ENCODE measurements around the gene SPCS3.

Gene SPCS3

DNA sequence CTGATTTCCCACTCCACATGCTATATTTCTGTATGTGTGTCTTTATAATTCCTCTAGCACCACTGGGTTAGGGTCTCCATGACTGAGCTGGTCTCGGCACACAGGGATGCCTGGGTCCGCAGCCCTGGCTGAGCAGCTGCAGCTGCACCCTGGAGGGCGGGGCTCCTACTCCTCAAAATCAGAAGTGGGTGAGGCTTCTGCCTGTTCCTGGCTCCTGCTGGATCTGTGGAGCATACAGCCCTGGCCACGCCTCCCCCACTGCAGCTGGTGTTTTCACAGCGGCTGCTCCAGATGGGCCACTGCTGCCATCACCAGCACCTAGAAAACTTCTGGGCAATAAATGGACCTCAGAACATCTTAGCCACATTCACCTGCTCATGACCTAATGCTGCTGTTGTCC is 30.9 kb downstream of the SPCS3 start:
- no peak overlapping the region for H3K4ac ChIP-seq (ENCODE audit: low read depth in 1 of 2, low read length in 2 of 2)
- H2BK12ac ChIP-seq (ENCODE audit: low read length in 2 of 2) = no peak overlapping the region
- DNase-seq = no peak
- H2BK120ac ChIP-seq (ENCODE audit: low read depth, low read length) = no peak overlapping the region
- no peak overlapping the region for H2AFZ ChIP-seq (ENCODE audit: low read depth, low read length)
- no peak overlapping the region for H4K8ac ChIP-seq (ENCODE audit: low read length)
- no peaks in the 10 kb centered on the region for H3K79me1 ChIP-seq (replicated peaks; ENCODE audit: low read length, poor library complexity, severe bottlenecking)
- H3K14ac ChIP-seq (ENCODE audit: low read length in 2 of 2) = no peak overlapping the region
- no peak overlapping the region for H3K23ac ChIP-seq (ENCODE audit: low read length in 2 of 2)
- H3K18ac ChIP-seq (ENCODE audit: low read depth in 1 of 2, low read length in 2 of 2) = no peak overlapping the region
- peaks cover 4% of the 10 kb centered on the region for H3K9me3 ChIP-seq (ENCODE audit: control insufficient read depth, low read length)
- no peak overlapping the region for H3K4me3 ChIP-seq (ENCODE audit: insufficient read depth in 1 of 2, low read depth in 1 of 2, low read length in 2 of 2)
- no peak overlapping the region for H2AK5ac ChIP-seq (ENCODE audit: low read length, severe bottlenecking)
- H2BK15ac ChIP-seq (ENCODE audit: low read depth, poor library complexity, severe bottlenecking) = no peak overlapping the region
- no peak overlapping the region for H3K9ac ChIP-seq (ENCODE audit: low read length)
- peak overlapping the region; percentile 34 for H4K91ac ChIP-seq (ENCODE audit: low read length)
- peaks cover 0 to 7% of the 10 kb centered on the region in 2 experiments for H3K36me3 ChIP-seq (ENCODE audit: control insufficient read depth in 1 of 2, insufficient read depth in 2 of 2, low read depth in 1 of 2, low read length in 2 of 2)
- no peak overlapping the region for H2BK5ac ChIP-seq (ENCODE audit: low read depth, low read length, poor library complexity, severe bottlenecking)
- WGBS = 98% methylated on average over 5 of the region's 5 CpGs
- H3K27ac ChIP-seq (ENCODE audit: low read length, poor library complexity, severe bottlenecking) = no peak overlapping the region
- H3K27me3 ChIP-seq (ENCODE audit: control insufficient read depth in 1 of 2, insufficient read depth in 1 of 2, low read length in 2 of 2) = no peaks in the 10 kb centered on the region
- no peaks in the 10 kb centered on the region for H3K4me1 ChIP-seq (ENCODE audit: control insufficient read depth, insufficient read depth, low read depth, low read length)
- H3K4me2 ChIP-seq (ENCODE audit: low read length, poor library complexity, severe bottlenecking) = no peak overlapping the region

GRCh38 chr4:176354884-176355283 is 35.1 kb downstream of the SPCS3 start:
- Histone ChIP-seq H3K4me1 (ENCODE audit: control insufficient read depth, insufficient read depth, low read depth, low read length) (no peaks in the 10 kb centered on the region), H3K9me3 (ENCODE audit: control insufficient read depth, low read length) (peaks cover 4% of the 10 kb centered on the region), H2BK12ac (ENCODE audit: low read length in 2 of 2) (no peak overlapping the region), H2BK15ac (ENCODE audit: low read depth, poor library complexity, severe bottlenecking) (no peak overlapping the region), H3K27ac (ENCODE audit: low read length, poor library complexity, severe bottlenecking) (no peak overlapping the region), H3K4me2 (ENCODE audit: low read length, poor library complexity, severe bottlenecking) (no peak overlapping the region), H2BK5ac (ENCODE audit: low read depth, low read length, poor library complexity, severe bottlenecking) (no peak overlapping the region), H3K18ac (ENCODE audit: low read depth in 1 of 2, low read length in 2 of 2) (no peak overlapping the region), H4K8ac (ENCODE audit: low read length) (no peak overlapping the region), H2AFZ (ENCODE audit: low read depth, low read length) (no peak overlapping the region), H3K23ac (ENCODE audit: low read length in 2 of 2) (no peak overlapping the region), H2AK5ac (ENCODE audit: low read length, severe bottlenecking) (no peak overlapping the region), H3K14ac (ENCODE audit: low read length in 2 of 2) (no peak overlapping the region), H3K9ac (ENCODE audit: low read length) (no peak overlapping the region), H3K4ac (ENCODE audit: low read depth in 1 of 2, low read length in 2 of 2) (no peak overlapping the region), H3K79me1 (replicated peaks; ENCODE audit: low read length, poor library complexity, severe bottlenecking) (no peaks in the 10 kb centered on the region), H4K91ac (ENCODE audit: low read length) (no peak overlapping the region), H3K27me3 (ENCODE audit: control insufficient read depth in 1 of 2, insufficient read depth in 1 of 2, low read length in 2 of 2) (no peaks in the 10 kb centered on the region), H3K36me3 (ENCODE audit: control insufficient read depth in 1 of 2, insufficient read depth in 2 of 2, low read depth in 1 of 2, low read length in 2 of 2) (peaks cover 0 to 4% of the 10 kb centered on the region in 2 experiments), H2BK120ac (ENCODE audit: low read depth, low read length) (no peak overlapping the region), H3K4me3 (ENCODE audit: insufficient read depth in 1 of 2, low read depth in 1 of 2, low read length in 2 of 2) (no peak overlapping the region)
- no peak for DNase-seq
- WGBS = 75% methylated on average over 1 of the region's 1 CpG

DNA sequence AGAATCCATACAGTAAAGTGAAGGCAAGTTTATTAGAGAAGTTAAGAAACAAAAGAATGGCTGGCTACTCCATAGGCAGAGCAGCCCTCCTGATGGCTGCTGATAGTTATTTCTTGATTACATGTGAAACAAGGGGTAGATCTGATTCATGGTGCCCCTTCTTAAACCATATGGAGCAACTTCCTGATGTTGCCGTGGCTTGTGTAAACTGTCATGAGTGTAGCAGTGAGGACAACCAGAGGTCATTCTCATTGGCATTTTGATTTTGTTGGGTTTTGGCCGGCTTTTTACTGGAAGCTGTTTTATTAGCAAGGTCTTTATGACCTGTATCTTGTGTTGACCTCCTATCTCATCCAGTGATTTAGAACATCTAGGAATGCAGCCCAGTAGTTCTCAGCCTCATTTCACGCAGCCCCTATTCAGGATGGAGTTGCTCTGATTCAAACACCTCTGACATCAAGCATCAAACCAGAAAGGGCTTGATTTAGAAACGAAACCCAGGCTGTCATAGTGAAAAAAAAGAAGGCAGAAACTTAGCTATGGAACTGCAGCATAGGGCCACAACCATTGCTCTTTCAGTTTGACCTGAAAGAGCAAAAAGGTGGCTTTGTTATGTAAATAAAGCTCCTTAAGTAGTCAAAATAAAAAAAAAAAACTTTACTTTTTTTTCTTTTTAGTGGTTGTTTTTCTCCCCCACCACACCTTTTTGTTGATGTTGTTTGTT is 37.8 kb downstream of the SPCS3 start:
- H2AFZ ChIP-seq (ENCODE audit: low read depth, low read length) = no peak overlapping the region
- no peak overlapping the region for H2AK5ac ChIP-seq (ENCODE audit: low read length, severe bottlenecking)
- no peak overlapping the region for H4K91ac ChIP-seq (ENCODE audit: low read length)
- no peak overlapping the region for H2BK120ac ChIP-seq (ENCODE audit: low read depth, low read length)
- H2BK15ac ChIP-seq (ENCODE audit: low read depth, poor library complexity, severe bottlenecking) = no peak overlapping the region
- H3K4me3 ChIP-seq (ENCODE audit: insufficient read depth in 1 of 2, low read depth in 1 of 2, low read length in 2 of 2) = no peak overlapping the region
- H3K9ac ChIP-seq (ENCODE audit: low read length) = no peak overlapping the region
- H3K36me3 ChIP-seq (ENCODE audit: control insufficient read depth in 1 of 2, insufficient read depth in 2 of 2, low read depth in 1 of 2, low read length in 2 of 2) = no peaks in the 10 kb centered on the region
- no peaks in the 10 kb centered on the region for H3K79me1 ChIP-seq (replicated peaks; ENCODE audit: low read length, poor library complexity, severe bottlenecking)
- H3K9me3 ChIP-seq (ENCODE audit: control insufficient read depth, low read length) = peaks cover 4% of the 10 kb centered on the region
- H2BK5ac ChIP-seq (ENCODE audit: low read depth, low read length, poor library complexity, severe bottlenecking) = no peak overlapping the region
- H3K23ac ChIP-seq (ENCODE audit: low read length in 2 of 2) = no peak overlapping the region
- H3K4ac ChIP-seq (ENCODE audit: low read depth in 1 of 2, low read length in 2 of 2) = no peak overlapping the region
- H3K14ac ChIP-seq (ENCODE audit: low read length in 2 of 2) = no peak overlapping the region
- no peak overlapping the region for H2BK12ac ChIP-seq (ENCODE audit: low read length in 2 of 2)
- no peak overlapping the region for H3K27ac ChIP-seq (ENCODE audit: low read length, poor library complexity, severe bottlenecking)
- 64% methylated on average over 4 of the region's 4 CpGs for WGBS
- H3K4me2 ChIP-seq (ENCODE audit: low read length, poor library complexity, severe bottlenecking) = no peak overlapping the region
- DNase-seq = peak; percentile 32
- no peak overlapping the region for H3K18ac ChIP-seq (ENCODE audit: low read depth in 1 of 2, low read length in 2 of 2)
- H3K4me1 ChIP-seq (ENCODE audit: control insufficient read depth, insufficient read depth, low read depth, low read length) = no peaks in the 10 kb centered on the region
- no peaks in the 10 kb centered on the region for H3K27me3 ChIP-seq (ENCODE audit: control insufficient read depth in 1 of 2, insufficient read depth in 1 of 2, low read length in 2 of 2)
- no peak overlapping the region for H4K8ac ChIP-seq (ENCODE audit: low read length)

DNA sequence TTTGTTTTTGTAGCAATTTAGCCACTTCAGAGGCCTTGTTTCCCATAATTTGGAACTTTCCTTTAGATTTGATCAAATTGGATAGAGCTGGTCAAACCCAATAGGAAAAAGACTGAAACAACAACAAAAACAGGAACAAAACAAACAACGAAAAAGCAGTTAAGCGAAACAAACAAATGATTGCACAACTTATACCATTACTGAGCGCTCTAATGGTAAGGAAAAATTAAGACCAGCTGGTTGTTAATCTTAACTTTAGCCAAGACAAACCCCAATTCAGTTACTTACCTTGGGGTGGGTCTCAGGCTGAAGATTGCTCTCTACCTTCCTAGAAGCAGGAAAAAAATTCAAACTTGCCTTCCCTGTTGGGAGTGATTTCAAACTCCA is 38.3 kb downstream of the SPCS3 start:
- no peak for DNase-seq
- Histone ChIP-seq H3K79me1 (replicated peaks; ENCODE audit: low read length, poor library complexity, severe bottlenecking) (no peaks in the 10 kb centered on the region), H3K9ac (ENCODE audit: low read length) (no peak overlapping the region), H2BK12ac (ENCODE audit: low read length in 2 of 2) (no peak overlapping the region), H2BK5ac (ENCODE audit: low read depth, low read length, poor library complexity, severe bottlenecking) (no peak overlapping the region), H3K9me3 (ENCODE audit: control insufficient read depth, low read length) (peaks cover 4% of the 10 kb centered on the region), H3K4me2 (ENCODE audit: low read length, poor library complexity, severe bottlenecking) (no peak overlapping the region), H2AFZ (ENCODE audit: low read depth, low read length) (no peak overlapping the region), H3K36me3 (ENCODE audit: control insufficient read depth in 1 of 2, insufficient read depth in 2 of 2, low read depth in 1 of 2, low read length in 2 of 2) (no peaks in the 10 kb centered on the region), H3K18ac (ENCODE audit: low read depth in 1 of 2, low read length in 2 of 2) (no peak overlapping the region), H3K27me3 (ENCODE audit: control insufficient read depth in 1 of 2, insufficient read depth in 1 of 2, low read length in 2 of 2) (no peaks in the 10 kb centered on the region), H4K91ac (ENCODE audit: low read length) (no peak overlapping the region), H2AK5ac (ENCODE audit: low read length, severe bottlenecking) (no peak overlapping the region), H3K27ac (ENCODE audit: low read length, poor library complexity, severe bottlenecking) (no peak overlapping the region), H3K4me1 (ENCODE audit: control insufficient read depth, insufficient read depth, low read depth, low read length) (no peaks in the 10 kb centered on the region), H3K14ac (ENCODE audit: low read length in 2 of 2) (no peak overlapping the region), H3K4ac (ENCODE audit: low read depth in 1 of 2, low read length in 2 of 2) (no peak overlapping the region), H2BK120ac (ENCODE audit: low read depth, low read length) (no peak overlapping the region), H3K4me3 (ENCODE audit: insufficient read depth in 1 of 2, low read depth in 1 of 2, low read length in 2 of 2) (no peak overlapping the region), H4K8ac (ENCODE audit: low read length) (no peak overlapping the region), H3K23ac (ENCODE audit: low read length in 2 of 2) (no peak overlapping the region), H2BK15ac (ENCODE audit: low read depth, poor library complexity, severe bottlenecking) (no peak overlapping the region)
- 89% methylated on average over 3 of the region's 3 CpGs for WGBS

Measured in mesenchymal stem cell (in vitro differentiated cells and primary cell).